Measurements from ENCODE around the gene TBC1D22A. TPM values are rescaled to one million over a fixed set of nuclear protein-coding genes. Genes with fewer than 3 reads are reported as not detected.

TBC1D22A gene
- total and polyA plus RNA-seq, 11 donors, result 9.4 to 30.7 (median 18.6) TPM

GRCh38 chr22:47091246-47091651, 328.8 kb downstream of the TBC1D22A start:
- Histone ChIP-seq H3K4me1 (peaks cover 0 to 12% (median 0%) of the 10 kb centered on the region in 12 donors), H3K27ac (no peak overlapping the region), H3K9me3 (peaks cover 0 to 9% (median 0%) of the 10 kb centered on the region in 12 donors), H3K36me3 (no peaks in the 10 kb centered on the region), H3K27me3 (no peaks in the 10 kb centered on the region), H3K4me3 (peak overlapping the region in 8 of 12 donors; percentile 12 to 44 (median 30))
- TF ChIP-seq POLR2A (IDR thresholded peaks at IDR 0.05) (no peak), CTCF (IDR thresholded peaks at IDR 0.05) (no peak)
- WGBS, 4 donors, result 18 to 44% (median 34%) methylated on average over 17 to 21 of the region's 21 CpGs
- intact Hi-C loops (cut with DNase I), result no loop called here
- DNase-seq (no peak), ATAC-seq (no peak)

GRCh38 chr22:47091921-47092700, 329.7 kb downstream of the TBC1D22A start:
- no peak for DNase-seq
- intact Hi-C loops (cut with DNase I), result no loop called here
- H3K4me1 ChIP-seq, result peaks cover 0 to 12% (median 0%) of the 10 kb centered on the region in 12 donors
- H3K9me3 ChIP-seq, result peaks cover 0 to 9% (median 0%) of the 10 kb centered on the region in 12 donors
- TF ChIP-seq CTCF (IDR thresholded peaks at IDR 0.05) (no peak), POLR2A (IDR thresholded peaks at IDR 0.05) (no peak)
- no peaks in the 10 kb centered on the region for H3K27me3 ChIP-seq
- no peak overlapping the region for H3K27ac ChIP-seq
- no peak overlapping the region for H3K4me3 ChIP-seq
- ATAC-seq, result no peak
- WGBS, 4 donors, result 97 to 98% (median 98%) methylated on average over 14 to 16 of the region's 16 CpGs
- no peaks in the 10 kb centered on the region for H3K36me3 ChIP-seq

GRCh38 chr22:47092896-47093311, 330.5 kb downstream of the TBC1D22A start:
- H3K27me3 ChIP-seq, result no peaks in the 10 kb centered on the region
- no peak overlapping the region for H3K27ac ChIP-seq
- H3K36me3 ChIP-seq, result no peaks in the 10 kb centered on the region
- intact Hi-C loops (cut with DNase I), result no loop called here
- no peak for ATAC-seq
- TF ChIP-seq POLR2A (IDR thresholded peaks at IDR 0.05) (no peak), CTCF (IDR thresholded peaks at IDR 0.05) (no peak)
- peaks cover 0 to 9% (median 0%) of the 10 kb centered on the region in 12 donors for H3K9me3 ChIP-seq
- DNase-seq, result no peak
- WGBS, 4 donors, result 92 to 97% (median 95%) methylated on average over 9 of the region's 9 CpGs
- H3K4me3 ChIP-seq, result no peak overlapping the region
- H3K4me1 ChIP-seq, result peaks cover 0 to 12% (median 0%) of the 10 kb centered on the region in 12 donors

GRCh38 chr22:47093720-47094119, 331.3 kb downstream of the TBC1D22A start:
- TF ChIP-seq POLR2A (IDR thresholded peaks at IDR 0.05), result no peak
- TF ChIP-seq CTCF (IDR thresholded peaks at IDR 0.05), result no peak
- WGBS, 4 donors, result 98 to 99% (median 98%) methylated on average over 4 of the region's 4 CpGs
- H3K9me3 ChIP-seq, result peaks cover 0 to 9% (median 0%) of the 10 kb centered on the region in 12 donors
- DNase-seq (no peak), ATAC-seq (no peak)
- H3K27ac ChIP-seq, result no peak overlapping the region
- no peak overlapping the region for H3K4me3 ChIP-seq
- H3K27me3 ChIP-seq, result no peaks in the 10 kb centered on the region
- intact Hi-C loops (cut with DNase I), result no loop called here
- no peaks in the 10 kb centered on the region for H3K36me3 ChIP-seq
- peaks cover 0 to 12% (median 0%) of the 10 kb centered on the region in 12 donors for H3K4me1 ChIP-seq

Measured in heart left ventricle (tissue), 16 donors.